ENCODE measurements around the gene PPIA. TPM values are rescaled to one million over a fixed set of nuclear protein-coding genes. Genes with fewer than 3 reads are reported as not detected.

The PPIA gene
- total and polyA plus RNA-seq, 2 donors (not counting 1 experiment from before 2014, with no cell fraction given): 807 to 1,498 TPM

DNA sequence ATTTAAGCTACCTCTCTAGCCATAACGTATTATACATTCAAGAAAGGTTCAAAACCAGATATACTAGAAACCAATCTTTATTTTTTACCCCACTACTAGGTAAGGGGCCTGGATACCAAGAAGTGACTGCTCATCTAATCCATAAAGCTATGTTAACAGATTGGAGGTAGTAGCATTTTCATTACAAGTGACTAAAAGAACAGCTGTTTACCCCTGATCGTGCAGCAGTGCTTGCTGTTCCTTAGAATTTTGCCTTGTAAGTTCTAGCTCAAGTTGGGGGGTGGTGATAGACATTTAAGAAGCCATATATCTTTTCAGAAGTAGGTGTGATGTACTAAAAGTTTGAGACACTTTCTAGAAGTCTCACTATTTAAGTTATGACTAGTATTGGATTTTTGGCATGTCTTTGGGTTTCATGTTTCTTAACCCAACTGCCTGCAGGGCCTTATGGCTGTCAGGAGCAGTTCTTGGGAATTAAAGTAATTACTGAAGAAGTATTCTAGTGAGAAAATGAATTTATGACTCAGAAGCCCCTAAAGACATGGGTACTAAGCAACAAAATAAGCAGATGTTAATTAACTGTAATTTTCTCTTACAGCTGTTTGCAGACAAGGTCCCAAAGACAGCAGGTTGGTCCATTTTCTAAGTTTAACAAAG lies 2.3 kb downstream of the PPIA start:
- no peaks in the 10 kb centered on the region for H3K27me3 ChIP-seq (replicated peaks in 1 of 4; ENCODE audit: control extremely low read depth in 1 of 4, control insufficient read depth in 3 of 4, insufficient read depth in 4 of 4, low read length in 3 of 4)
- DNase-seq (no peak), ATAC-seq (ENCODE audit: low read depth) (no peak)
- peaks cover 49% of the 10 kb centered on the region for H4K20me1 ChIP-seq (ENCODE audit: control insufficient read depth, insufficient read depth, low read length, poor library complexity, severe bottlenecking)
- H3K4me1 Mint-ChIP-seq: peaks cover 40% of the 10 kb centered on the region
- intact Hi-C loops (cut with micrococcal nuclease): loop anchor here (5.0 kb wide), 2 partner anchors 96 to 871 kb away; partner anchors contain the start of gene UBE2D4
- H3K9me3 Mint-ChIP-seq (ENCODE audit: insufficient read depth): no peaks in the 10 kb centered on the region
- no peak overlapping the region for H2AFZ ChIP-seq (ENCODE audit: insufficient read depth, low read depth, low read length, poor library complexity, severe bottlenecking)
- peak overlapping the region; percentile 84 for H3K9ac ChIP-seq (ENCODE audit: low read length)
- H3K4me3 ChIP-seq (ENCODE audit: control extremely low read depth in 1 of 5, extremely low read depth in 1 of 5, insufficient read depth in 1 of 5, low read depth in 2 of 5, low read length in 4 of 5): peak overlapping the region in 1 of 5 experiments; percentile 77
- peak overlapping the region; percentile 93 for H3K4me3 Mint-ChIP-seq
- CTCF ChIA-PET: interaction anchor here (0.7 to 2.5 kb wide), 11 partner anchors 26 to 339 kb away, joined by 3 to 17 read pairs (median 3); partner anchors contain the start of genes H2AZ2, TBRG4 and ZMIZ2
- POLR2A ChIA-PET: interaction anchor here (0.9 to 1.4 kb wide), 2 partner anchors 9 to 48 kb away, joined by 4 to 6 read pairs; no protein-coding TSS in a partner anchor
- WGBS (ENCODE audit: insufficient coverage): 0% methylated on average over 1 of the region's 2 CpGs
- no peaks in the 10 kb centered on the region for H3K9me3 ChIP-seq (ENCODE audit: control extremely low read depth in 1 of 3, control insufficient read depth in 2 of 3, insufficient read depth in 1 of 3, low read length in 2 of 3)
- peak overlapping the region; percentile 79 for H3K4me2 ChIP-seq (replicated peaks; ENCODE audit: low read depth, low read length, poor library complexity, severe bottlenecking)
- H3K27ac Mint-ChIP-seq: peak overlapping the region; percentile 57
- peak overlapping the region; percentile 8 to 92 for H3K27ac ChIP-seq (ENCODE audit: low read length in 2 of 2)
- peaks cover 15 to 26% of the 10 kb centered on the region in 2 donors for H3K4me1 ChIP-seq (ENCODE audit: control insufficient read depth in 2 of 2, insufficient read depth in 2 of 2, low read length in 2 of 2)
- no peak for TF ChIP-seq EZH2 (IDR thresholded peaks at IDR 0.05; ENCODE audit: borderline replicate concordance, insufficient read depth, low read depth, low read length, poor library complexity, severe bottlenecking)
- TF ChIP-seq, protein P1, sequence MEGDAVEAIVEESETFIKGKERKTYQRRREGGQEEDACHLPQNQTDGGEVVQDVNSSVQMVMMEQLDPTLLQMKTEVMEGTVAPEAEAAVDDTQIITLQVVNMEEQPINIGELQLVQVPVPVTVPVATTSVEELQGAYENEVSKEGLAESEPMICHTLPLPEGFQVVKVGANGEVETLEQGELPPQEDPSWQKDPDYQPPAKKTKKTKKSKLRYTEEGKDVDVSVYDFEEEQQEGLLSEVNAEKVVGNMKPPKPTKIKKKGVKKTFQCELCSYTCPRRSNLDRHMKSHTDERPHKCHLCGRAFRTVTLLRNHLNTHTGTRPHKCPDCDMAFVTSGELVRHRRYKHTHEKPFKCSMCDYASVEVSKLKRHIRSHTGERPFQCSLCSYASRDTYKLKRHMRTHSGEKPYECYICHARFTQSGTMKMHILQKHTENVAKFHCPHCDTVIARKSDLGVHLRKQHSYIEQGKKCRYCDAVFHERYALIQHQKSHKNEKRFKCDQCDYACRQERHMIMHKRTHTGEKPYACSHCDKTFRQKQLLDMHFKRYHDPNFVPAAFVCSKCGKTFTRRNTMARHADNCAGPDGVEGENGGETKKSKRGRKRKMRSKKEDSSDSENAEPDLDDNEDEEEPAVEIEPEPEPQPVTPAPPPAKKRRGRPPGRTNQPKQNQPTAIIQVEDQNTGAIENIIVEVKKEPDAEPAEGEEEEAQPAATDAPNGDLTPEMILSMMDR (IDR thresholded peaks at IDR 0.05): no peak
- H3K79me2 ChIP-seq (ENCODE audit: control insufficient read depth, insufficient read depth, low read length): peaks cover 36% of the 10 kb centered on the region
- peaks cover 15 to 52% of the 10 kb centered on the region in 2 experiments for H3K36me3 ChIP-seq (replicated peaks in 1 of 2; ENCODE audit: control extremely low read depth in 1 of 2, control insufficient read depth in 1 of 2, extremely low read depth in 1 of 2, insufficient read depth in 2 of 2, low read length in 1 of 2)
- H3K27me3 Mint-ChIP-seq: no peaks in the 10 kb centered on the region

DNA sequence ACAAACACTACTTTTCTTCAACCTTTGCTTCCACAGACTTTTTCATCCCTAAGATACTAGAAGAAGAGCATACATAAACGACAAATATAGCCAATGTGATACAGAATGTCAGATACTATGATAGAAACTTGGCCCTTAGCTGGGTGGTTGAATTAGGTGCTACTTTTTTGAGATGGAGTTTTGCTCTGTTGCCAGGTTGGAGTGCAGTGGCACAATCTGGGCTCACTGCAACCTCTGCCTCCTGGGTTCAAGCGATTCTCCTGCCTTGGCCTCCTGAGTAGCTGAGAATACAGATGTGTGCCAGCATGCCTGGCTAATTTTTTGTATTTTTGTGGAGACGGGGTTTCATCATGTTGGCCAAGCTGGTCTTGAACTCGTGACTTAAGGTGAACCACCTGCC lies 3.5 kb downstream of the PPIA start:
- WGBS (ENCODE audit: insufficient coverage): 94% methylated on average over 3 of the region's 4 CpGs
- POLR2A ChIA-PET: interaction anchor here (0.7 kb wide), 1 partner anchor 226 kb away, joined by 4 read pairs; no protein-coding TSS in a partner anchor
- CTCF ChIA-PET: no interaction called here

More for the DNA sequence above, 3.5 kb downstream of the PPIA start:
- ATAC-seq (ENCODE audit: low read depth) (no peak), DNase-seq (no peak)
- H3K79me2 ChIP-seq (ENCODE audit: control insufficient read depth, insufficient read depth, low read length): peaks cover 36% of the 10 kb centered on the region
- H3K36me3 ChIP-seq (replicated peaks in 1 of 2; ENCODE audit: control extremely low read depth in 1 of 2, control insufficient read depth in 1 of 2, extremely low read depth in 1 of 2, insufficient read depth in 2 of 2, low read length in 1 of 2): peaks cover 15 to 54% of the 10 kb centered on the region in 2 experiments
- no peak overlapping the region for H3K4me3 ChIP-seq (ENCODE audit: control extremely low read depth in 1 of 5, extremely low read depth in 1 of 5, insufficient read depth in 1 of 5, low read depth in 2 of 5, low read length in 4 of 5)
- H3K4me1 ChIP-seq (ENCODE audit: control insufficient read depth in 2 of 2, insufficient read depth in 2 of 2, low read length in 2 of 2): peaks cover 15 to 26% of the 10 kb centered on the region in 2 donors
- no peaks in the 10 kb centered on the region for H3K9me3 Mint-ChIP-seq (ENCODE audit: insufficient read depth)
- H2AFZ ChIP-seq (ENCODE audit: insufficient read depth, low read depth, low read length, poor library complexity, severe bottlenecking): no peak overlapping the region
- peaks cover 37% of the 10 kb centered on the region for H3K4me1 Mint-ChIP-seq
- H3K9me3 ChIP-seq (ENCODE audit: control extremely low read depth in 1 of 3, control insufficient read depth in 2 of 3, insufficient read depth in 1 of 3, low read length in 2 of 3): no peaks in the 10 kb centered on the region
- H3K4me3 Mint-ChIP-seq: no peak overlapping the region
- no peaks in the 10 kb centered on the region for H3K27me3 ChIP-seq (replicated peaks in 1 of 4; ENCODE audit: control extremely low read depth in 1 of 4, control insufficient read depth in 3 of 4, insufficient read depth in 4 of 4, low read length in 3 of 4)
- no peak for TF ChIP-seq EZH2 (IDR thresholded peaks at IDR 0.05; ENCODE audit: borderline replicate concordance, insufficient read depth, low read depth, low read length, poor library complexity, severe bottlenecking)
- TF ChIP-seq, protein P1 (IDR thresholded peaks at IDR 0.05): no peak
- no peaks in the 10 kb centered on the region for H3K27me3 Mint-ChIP-seq
- H3K9ac ChIP-seq (ENCODE audit: low read length): no peak overlapping the region
- peaks cover 49% of the 10 kb centered on the region for H4K20me1 ChIP-seq (ENCODE audit: control insufficient read depth, insufficient read depth, low read length, poor library complexity, severe bottlenecking)
- H3K4me2 ChIP-seq (replicated peaks; ENCODE audit: low read depth, low read length, poor library complexity, severe bottlenecking): no peak overlapping the region
- no peak overlapping the region for H3K27ac ChIP-seq (ENCODE audit: low read length in 2 of 2)
- no peak overlapping the region for H3K27ac Mint-ChIP-seq
- intact Hi-C loops (cut with micrococcal nuclease): loop anchor here (5.0 kb wide), 2 partner anchors 98 to 873 kb away; partner anchors contain the start of gene UBE2D4

All from B cell (primary cell).